HG03342 (cell line): ENCODE data around the gene GLP2R.

Experiments used
- ATAC-seq: cut with Tn5 transposase; IDR thresholded peaks from one replicate; pipeline ENCODE4 v1.9.1; 2021; ENCODE audit warnings: mild to moderate bottlenecking, moderate library complexity; ENCODE audit not compliant: unreplicated experiment

GLP2R gene

DNA sequence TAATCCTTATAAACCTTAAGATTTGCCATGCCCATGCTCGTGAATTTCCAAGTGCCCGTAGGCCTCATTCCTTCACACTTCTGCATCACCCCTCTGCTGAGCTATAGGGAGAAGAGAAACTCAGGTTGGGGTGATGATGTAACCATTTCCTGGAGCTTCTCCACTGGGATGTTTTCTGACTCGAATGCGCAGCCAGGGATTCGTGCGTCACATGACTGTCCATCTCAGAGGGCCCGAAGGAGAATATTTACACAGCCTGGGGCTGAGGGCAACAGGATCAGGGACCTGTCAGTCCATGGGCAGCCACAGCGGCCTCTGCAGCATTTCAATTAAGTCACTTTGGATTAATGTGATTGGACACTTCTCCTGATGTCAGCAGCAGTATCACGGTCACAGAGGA is 12.6 kb upstream of the GLP2R start:
- no peak for ATAC-seq

DNA sequence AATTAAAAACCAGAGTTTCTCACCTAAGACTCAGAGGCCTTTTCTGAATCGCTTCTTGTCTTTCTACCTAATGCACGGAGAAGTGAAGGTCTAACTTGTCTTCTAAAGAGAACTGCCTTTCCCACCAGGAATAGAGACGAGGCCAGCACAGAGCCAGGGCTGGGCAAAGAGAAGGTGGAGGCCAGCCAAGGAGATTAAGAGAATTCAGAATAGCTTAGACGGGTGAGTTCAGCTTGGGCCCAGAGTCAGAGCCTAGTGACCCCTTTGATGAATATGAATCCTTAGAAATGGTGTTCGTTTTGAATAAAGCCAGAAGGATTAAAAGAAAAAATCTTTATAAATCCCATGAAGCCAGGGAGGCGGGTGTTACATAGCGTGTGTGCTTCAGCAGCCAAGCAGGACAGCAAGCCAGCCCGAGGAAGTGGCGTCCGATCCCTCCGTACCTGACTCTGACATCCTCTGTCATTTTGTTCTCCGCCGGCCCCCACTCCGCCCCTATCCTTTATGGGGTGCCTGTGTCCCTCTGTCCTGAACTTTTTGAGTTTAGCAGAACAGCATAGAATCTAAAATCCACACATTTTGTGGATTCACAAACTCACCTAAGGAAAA is 11.3 kb upstream of the GLP2R start:
- no peak for ATAC-seq

- no peak for ATAC-seq
Observed at GRCh38 chr17:9816472-9816871, 9.3 kb upstream of the GLP2R start.

DNA sequence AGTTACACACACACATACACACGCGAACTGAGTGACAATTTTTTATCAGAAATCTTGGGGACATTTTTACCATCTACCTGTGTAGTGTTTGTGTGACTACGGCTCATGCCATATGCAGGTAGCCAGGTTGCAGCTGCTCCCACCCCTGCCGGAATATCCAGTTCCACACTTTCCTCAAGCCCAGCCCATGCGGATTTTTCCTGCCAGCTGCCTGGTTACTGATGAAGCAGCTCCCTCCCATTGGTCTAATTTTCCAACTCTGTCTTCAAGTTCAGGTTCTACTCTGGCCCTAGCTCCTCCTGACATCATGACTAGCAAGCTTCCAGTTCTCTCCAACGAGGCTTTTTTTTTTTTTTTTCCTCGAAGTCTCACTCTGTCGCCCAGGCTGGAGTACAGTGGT is 8.6 kb upstream of the GLP2R start:
- ATAC-seq = no peak

- no peak for ATAC-seq
Observed at GRCh38 chr17:9818760-9819159, 7.0 kb upstream of the GLP2R start.

DNA sequence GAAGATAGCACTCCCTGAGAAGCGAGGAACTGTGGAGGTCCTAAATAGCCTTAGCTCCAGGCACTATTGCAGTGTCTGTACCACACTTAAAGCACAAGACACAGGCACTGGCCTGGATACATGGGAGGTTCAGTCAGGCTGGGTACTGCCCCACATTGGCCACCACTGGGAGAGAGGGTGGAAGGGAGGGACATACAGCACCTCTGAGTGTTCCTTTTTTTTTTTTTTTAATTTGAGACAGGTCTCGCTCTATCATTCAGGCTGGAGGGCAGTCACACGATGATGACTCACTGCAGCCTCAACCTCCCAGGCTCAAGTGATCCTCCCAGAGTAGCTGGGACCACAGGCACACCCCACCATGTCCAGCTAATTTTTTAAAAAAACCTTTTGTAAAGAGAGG is 5.3 kb upstream of the GLP2R start:
- no peak for ATAC-seq

- ATAC-seq = no peak
Observed at GRCh38 chr17:9821921-9822320, 3.8 kb upstream of the GLP2R start, which contains the start of gene GSG1L2. GSG1L2 (minus strand) TSS chr17:9822079; CDS start chr17:9822071, 8 bp downstream.

DNA sequence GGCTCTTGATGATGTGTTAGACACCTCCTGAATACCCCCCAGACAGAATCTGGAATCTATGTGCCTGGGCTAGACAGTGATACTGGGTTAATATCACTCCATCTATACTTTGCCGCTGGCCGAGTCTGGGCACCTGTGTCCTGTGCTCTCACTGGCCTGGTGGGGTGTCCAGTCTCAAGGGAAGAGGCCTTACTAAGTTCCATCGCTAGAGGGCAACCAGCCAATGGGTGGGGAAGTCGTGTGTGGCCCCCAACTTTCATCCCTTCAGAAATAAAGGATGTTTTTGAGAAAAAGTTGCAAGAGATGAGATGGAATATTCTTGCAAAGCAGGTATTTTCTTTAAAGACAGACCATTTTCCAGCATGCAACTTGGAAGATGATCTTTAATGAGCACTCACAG is 1.6 kb upstream of the GLP2R start:
- ATAC-seq = no peak

- no peak for ATAC-seq
Observed at GRCh38 chr17:9824797-9825338, 856 bp upstream of the GLP2R start.

DNA sequence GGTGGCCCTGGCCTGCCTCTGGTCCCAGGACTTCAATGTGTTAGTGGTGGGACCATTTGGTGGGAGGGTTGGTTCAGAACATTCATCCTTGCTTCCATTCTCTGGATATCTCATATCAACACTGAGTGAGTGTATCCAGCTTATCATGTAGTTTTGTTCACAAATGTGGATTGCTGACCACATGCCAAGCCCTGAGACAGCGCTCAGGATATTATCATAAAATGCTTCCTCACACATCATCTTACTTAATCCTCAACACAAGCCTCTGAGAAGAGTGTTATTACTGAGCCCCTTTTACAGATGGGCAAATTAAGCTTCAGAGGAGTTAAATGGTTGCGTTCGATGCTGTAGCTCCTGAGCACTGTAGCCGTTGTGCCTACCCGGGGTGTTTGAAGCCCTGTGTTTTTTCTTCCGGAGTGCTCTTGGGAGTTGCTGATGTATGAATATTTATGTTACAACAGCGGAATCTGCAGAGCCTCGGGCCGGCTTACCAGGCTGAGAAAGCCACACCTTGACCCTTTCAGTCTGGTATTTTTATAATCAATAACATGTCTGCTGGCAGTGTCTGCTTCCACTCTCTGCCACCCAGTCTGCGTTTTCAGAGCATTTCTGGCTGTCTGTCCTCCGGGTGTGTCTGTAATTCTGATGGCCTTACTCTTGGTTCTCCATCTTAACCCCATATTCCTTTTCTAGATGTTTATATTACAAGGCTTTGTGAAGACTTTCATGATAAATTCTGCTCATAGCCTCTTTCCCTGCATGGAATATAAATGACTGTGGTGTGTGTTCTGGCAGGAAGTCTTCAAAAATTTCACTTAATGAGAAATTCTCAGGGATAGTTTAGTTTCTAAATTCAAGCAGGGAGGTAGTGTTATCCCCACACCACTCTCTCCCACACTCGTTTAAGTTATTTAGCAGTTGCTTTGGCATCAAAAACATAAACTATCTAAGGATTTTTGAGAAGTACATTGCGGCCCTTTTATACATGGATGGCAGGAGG is 2.9 kb downstream of the GLP2R start:
- no peak for ATAC-seq

GRCh38 chr17:9829343-9829742 is 3.6 kb downstream of the GLP2R start:
- no peak for ATAC-seq

- no peak for ATAC-seq
Observed at GRCh38 chr17:9830711-9831110, 5.0 kb downstream of the GLP2R start.

DNA sequence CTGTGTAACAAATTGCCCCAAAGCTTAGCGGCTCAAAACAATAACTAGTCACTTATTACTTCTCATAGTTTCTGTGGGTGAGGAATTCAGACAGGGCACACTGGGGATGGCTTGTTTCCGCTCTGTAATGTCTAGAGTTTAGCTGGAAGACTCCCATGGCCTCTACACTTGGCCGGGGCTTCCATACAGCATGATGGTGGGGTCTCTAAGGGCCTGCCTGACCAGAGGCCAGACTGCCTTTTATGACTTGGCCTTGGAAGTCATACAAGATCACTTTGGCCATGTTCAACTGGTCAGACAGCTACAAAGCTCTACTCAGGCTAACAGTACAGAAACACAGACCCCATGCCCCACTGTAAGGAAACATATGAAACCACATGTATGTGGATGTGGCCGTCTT is 8.2 kb downstream of the GLP2R start:
- no peak for ATAC-seq

- no peak for ATAC-seq
Observed at GRCh38 chr17:9837551-9838471, 12.1 kb downstream of the GLP2R start.

DNA sequence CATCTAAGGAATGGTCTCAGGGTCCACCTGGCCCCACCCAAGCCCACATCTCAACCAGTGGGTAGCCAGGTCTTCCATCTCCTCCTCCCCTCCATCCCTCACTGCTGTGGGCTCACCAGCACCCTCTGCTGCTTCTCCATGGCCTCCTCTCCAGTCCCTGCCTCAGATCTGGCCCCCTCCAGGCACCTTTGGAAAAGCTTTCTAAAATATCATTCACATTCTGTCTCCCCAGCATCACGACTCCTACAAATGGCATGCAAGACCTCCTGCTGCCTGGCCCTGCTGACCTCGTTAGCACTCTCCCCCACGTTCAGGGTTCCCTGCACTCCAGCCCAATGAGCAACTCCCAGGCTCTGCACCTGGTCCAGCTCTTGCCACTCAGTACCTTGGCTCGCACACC is 13.7 kb downstream of the GLP2R start:
- no peak for ATAC-seq

DNA sequence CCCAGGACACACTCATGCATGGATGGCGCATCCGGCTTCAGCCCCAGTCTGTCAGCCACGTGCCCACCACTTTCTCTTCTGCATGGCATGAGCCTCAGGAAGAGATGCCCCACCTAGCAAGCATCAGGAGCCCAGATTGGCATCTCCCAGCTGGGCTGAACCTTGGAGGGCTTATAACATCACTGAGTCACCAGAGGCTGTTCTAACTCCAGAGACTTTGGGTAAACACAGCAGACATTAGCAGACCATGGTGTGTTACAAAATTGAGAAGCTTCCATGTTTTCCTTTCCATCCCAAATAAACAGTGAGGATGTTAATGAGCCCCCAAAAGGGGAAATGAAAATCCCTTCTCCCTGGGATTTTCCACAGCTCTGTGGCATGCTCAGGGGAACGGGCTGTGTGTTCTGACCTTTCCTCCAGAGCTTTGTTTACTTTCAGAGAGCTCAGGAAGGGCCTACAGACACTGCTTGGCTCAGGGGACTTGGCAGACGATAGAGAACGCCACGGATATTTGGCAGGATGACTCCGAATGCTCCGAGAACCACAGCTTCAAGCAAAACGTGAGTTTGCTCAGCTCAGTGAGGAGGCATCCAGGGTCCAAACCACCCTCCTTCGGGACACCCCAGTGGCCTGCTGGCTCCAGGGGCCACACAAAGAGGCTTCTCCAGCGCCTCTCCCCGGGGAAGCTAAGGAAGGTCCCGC is 16.5 kb downstream of the GLP2R start:
- no peak for ATAC-seq

DNA sequence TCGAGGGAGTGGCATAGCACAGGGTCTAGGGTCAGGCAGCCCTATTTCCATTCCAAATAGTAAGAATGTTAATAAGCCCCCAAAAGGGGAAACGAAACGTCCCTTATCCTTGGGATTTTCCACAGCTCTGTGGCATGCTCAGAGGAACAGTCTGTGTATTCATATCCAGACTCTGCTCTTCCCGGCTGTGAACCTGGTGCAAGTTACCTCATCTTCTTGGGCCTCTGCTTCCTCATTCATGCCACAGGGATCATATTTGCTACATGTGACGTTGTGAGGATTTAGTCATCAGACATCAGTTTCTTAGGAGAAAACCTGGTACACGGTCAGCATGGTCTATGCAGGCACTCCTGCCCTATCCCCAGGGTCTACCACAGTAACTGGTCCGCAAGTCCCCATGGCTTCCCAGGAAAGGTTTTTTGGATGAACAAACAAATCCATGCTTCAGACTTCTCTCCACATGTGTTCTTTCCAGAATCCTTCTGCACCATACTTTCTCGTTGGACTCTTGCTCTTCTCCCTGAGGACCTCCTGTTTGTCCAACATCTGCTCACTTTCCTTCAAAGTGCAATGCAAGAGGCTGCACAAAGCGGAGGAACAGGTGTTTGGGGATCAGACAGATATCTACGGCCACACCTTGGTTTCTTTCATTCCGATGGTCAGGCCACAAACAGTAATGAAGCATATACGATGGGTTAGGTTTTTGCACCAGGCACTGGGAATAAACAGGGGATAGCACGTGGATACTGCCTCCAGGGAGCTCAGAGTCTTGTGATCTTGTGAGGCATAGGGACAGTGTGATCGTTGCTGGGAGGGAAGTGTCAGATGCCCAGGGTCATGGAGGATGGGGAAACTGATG is 17.7 kb downstream of the GLP2R start:
- no peak for ATAC-seq

DNA sequence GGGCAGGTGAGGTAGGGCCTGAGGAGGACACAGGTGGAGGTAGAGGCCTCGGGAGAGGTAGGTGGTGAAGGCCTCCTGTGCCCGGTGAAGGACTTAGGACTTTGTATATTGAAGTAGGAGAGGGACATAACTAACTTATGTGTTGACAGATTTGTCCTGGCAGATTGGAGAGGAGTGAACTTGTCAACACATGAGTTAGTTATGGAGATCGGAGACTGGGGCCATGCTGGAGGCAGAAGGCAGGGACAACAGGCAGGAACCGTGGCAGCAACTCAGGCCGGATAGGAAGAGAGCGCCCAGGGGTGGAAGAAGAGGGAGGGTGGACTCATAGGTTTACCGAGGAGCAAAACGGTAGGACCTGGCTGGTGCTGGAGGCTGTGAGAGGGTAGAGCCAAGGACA is 18.4 kb downstream of the GLP2R start:
- no peak for ATAC-seq

- ATAC-seq = no peak
Observed at GRCh38 chr17:9845306-9845705, 19.6 kb downstream of the GLP2R start.
